OCI-LY1 (cell line): Measurements from ENCODE around the gene RER1.

Experiments
- H2AFZ ChIP-seq: fragments of 200-600 bp; sonication (generic), shearing (Covaris generic); 2 replicates; pipeline ENCODE4 v1.6.0; 2014; ENCODE audit warnings: antibody characterized with exemption, mild to moderate bottlenecking, low read length
- H3F3A ChIP-seq: fragments of 200-600 bp; sonication (generic), shearing (Covaris generic); 2 replicates; pipeline ENCODE4 v1.6.0; 2014; ENCODE audit warnings: mild to moderate bottlenecking, antibody characterized with exemption, low read length, moderate library complexity; ENCODE audit not compliant: insufficient read depth
- H3K27ac ChIP-seq: fragments of 200-600 bp; sonication (generic); 2 replicates; pipeline ENCODE4 v1.5.1; 2014; ENCODE audit warnings: low read length, mixed run types, mild to moderate bottlenecking, low read depth; ENCODE audit not compliant: poor library complexity, severe bottlenecking
- H3K27me3 ChIP-seq: fragments of 200-600 bp; sonication (generic); 2 replicates; pipeline ENCODE4 v1.6.0; 2014; ENCODE audit warnings: antibody characterized with exemption, mild to moderate bottlenecking, low read length, moderate library complexity; ENCODE audit not compliant: insufficient read depth
- H3K36me3 ChIP-seq: fragments of 200-600 bp; sonication (generic); 2 replicates; pipeline ENCODE4 v1.6.1; 2014; ENCODE audit warnings: mild to moderate bottlenecking, antibody characterized with exemption, low read length, moderate library complexity, mixed read lengths; ENCODE audit not compliant: insufficient read depth
- H3K4me1 ChIP-seq: fragments of 200-600 bp; sonication (generic); 2 replicates; pipeline ENCODE4 v1.5.1; 2014; ENCODE audit warnings: mild to moderate bottlenecking, low read length, moderate library complexity; ENCODE audit not compliant: insufficient read depth, severe bottlenecking
- H3K4me2 ChIP-seq: fragments of 200-600 bp; sonication (generic), shearing (Covaris generic); 2 replicates; pipeline ENCODE4 v1.6.1; 2014; ENCODE audit warnings: low read length
- H3K4me3 ChIP-seq: fragments of 200-600 bp; sonication (generic); 2 replicates; pipeline ENCODE4 v1.5.1; 2014; ENCODE audit warnings: low read length, low read depth, mild to moderate bottlenecking, mixed read lengths; ENCODE audit not compliant: poor library complexity, severe bottlenecking
- H3K79me2 ChIP-seq: fragments of 200-600 bp; shearing (Covaris generic); 2 replicates; pipeline ENCODE4 v1.6.1; 2016; ENCODE audit warnings: mixed run types, low read length, mixed read lengths; ENCODE audit not compliant: insufficient read depth
- H3K9ac ChIP-seq: fragments of 200-600 bp; sonication (generic), shearing (Covaris generic); 2 replicates; pipeline ENCODE4 v1.6.1; 2014; ENCODE audit warnings: mild to moderate bottlenecking, low read length, mixed read lengths
- H3K9me2 ChIP-seq: fragments of 200-600 bp; sonication (generic), shearing (Covaris generic); 2 replicates; pipeline ENCODE4 v1.6.1; 2014; ENCODE audit warnings: low read depth, mild to moderate bottlenecking, low read length, mixed read lengths
- H3K9me3 ChIP-seq: fragments of 200-600 bp; shearing (Covaris generic); 2 replicates; pipeline ENCODE4 v1.6.1; 2014; ENCODE audit warnings: low read length, mixed read lengths
- H4K20me1 ChIP-seq: fragments of 200-600 bp; sonication (generic), shearing (Covaris generic); 2 replicates; pipeline ENCODE4 v1.6.0; 2016; ENCODE audit warnings: mild to moderate bottlenecking, low read length; ENCODE audit not compliant: insufficient read depth
- EZH2 ChIP-seq: fragments of 200-600 bp; sonication (generic), shearing (Covaris generic); IDR thresholded peaks from 2 replicates; pipeline ENCODE4 v1.8.0; 2017; ENCODE audit warnings: borderline replicate concordance, mixed run types, mild to moderate bottlenecking, antibody characterized with exemption, low read length, moderate library complexity, mixed read lengths
- TF ChIP-seq, protein P1 (sequence below): fragments of 200-600 bp; sonication (generic), shearing (Covaris generic); IDR thresholded peaks from 2 replicates; pipeline ENCODE4 v1.5.1; 2017; ENCODE audit warnings: mild to moderate bottlenecking, antibody characterized with exemption, low read length, moderate library complexity, mixed read lengths

Gene RER1

DNA sequence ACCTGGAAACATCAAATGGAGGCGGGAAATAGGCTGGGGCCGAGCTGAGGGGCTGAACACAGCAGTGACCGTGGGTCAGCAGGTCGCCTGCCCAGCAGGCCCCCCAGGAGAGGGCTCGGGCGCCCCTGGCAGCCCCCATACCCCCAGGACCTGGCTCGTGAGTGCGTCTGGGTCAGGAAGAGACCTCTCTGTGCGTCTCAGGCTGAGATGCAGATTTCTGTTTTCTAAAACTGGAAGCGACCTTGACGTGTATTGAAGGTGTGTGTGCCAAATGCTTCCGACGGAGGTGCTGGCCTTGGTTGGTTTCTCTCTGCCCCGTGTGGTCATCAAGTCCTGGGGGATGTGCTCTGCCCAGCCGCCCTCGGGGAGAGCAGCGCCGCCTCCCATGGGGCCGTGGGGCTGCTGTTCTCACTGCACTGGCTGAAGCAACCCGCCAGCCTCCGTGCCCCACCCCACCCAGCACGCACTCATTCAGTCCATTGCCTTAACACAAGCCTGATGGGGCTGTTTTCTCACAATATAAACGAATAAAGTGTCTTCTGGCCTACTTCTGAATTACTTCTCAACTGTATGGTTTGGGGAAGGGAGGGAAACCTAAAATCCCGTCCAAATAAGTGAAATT is 13.4 kb downstream of the RER1 start:
- Histone ChIP-seq H3K4me1 (no peaks in the 10 kb centered on the region), H4K20me1 (no peaks in the 10 kb centered on the region), H3K36me3 (peaks cover 59% of the 10 kb centered on the region), H3K9me2 (no peaks in the 10 kb centered on the region), H3F3A (no peaks in the 10 kb centered on the region), H2AFZ (no peak overlapping the region), H3K4me3 (no peak overlapping the region), H3K27ac (no peak overlapping the region), H3K9me3 (no peaks in the 10 kb centered on the region), H3K9ac (no peak overlapping the region), H3K4me2 (no peak overlapping the region), H3K27me3 (no peaks in the 10 kb centered on the region), H3K79me2 (no peaks in the 10 kb centered on the region)
- TF ChIP-seq EZH2 = no peak
- TF ChIP-seq, protein P1, sequence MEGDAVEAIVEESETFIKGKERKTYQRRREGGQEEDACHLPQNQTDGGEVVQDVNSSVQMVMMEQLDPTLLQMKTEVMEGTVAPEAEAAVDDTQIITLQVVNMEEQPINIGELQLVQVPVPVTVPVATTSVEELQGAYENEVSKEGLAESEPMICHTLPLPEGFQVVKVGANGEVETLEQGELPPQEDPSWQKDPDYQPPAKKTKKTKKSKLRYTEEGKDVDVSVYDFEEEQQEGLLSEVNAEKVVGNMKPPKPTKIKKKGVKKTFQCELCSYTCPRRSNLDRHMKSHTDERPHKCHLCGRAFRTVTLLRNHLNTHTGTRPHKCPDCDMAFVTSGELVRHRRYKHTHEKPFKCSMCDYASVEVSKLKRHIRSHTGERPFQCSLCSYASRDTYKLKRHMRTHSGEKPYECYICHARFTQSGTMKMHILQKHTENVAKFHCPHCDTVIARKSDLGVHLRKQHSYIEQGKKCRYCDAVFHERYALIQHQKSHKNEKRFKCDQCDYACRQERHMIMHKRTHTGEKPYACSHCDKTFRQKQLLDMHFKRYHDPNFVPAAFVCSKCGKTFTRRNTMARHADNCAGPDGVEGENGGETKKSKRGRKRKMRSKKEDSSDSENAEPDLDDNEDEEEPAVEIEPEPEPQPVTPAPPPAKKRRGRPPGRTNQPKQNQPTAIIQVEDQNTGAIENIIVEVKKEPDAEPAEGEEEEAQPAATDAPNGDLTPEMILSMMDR = no peak

DNA sequence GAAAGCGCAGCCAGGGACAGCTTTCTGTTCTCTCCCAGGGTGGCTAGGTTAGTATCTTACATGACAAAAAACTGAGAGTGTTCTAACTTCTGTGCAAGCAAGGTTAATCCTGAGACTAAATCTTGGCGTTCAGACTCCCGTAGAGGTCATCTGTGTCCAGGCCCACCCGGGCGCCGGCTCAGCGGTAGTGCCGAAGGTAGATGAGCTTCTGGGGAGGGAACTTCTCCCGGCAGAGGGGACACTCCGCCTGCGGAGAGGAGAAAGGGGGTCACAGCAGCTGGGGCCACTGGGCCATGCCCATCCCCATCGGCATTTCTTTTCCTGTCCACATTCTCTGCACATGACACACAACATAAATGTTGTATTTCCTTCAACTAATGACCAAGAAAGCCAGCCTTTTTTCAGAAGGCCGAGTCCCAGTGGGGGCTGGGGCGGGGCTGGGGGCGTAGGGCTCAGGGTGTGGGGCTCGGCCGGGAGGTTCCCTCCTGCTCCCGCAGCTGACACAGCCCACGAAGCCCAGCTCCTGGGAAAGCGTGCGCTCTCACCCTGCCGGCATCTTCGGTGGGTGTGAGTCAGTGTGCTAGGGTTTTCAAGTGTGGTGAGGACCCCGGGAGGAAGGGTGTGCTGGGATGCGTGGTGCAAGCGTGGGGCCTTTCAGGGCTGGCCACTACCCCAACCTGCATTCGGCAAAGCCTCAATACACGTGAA is 14.1 kb downstream of the RER1 start:
- Histone ChIP-seq H3K27ac (no peak overlapping the region), H4K20me1 (no peaks in the 10 kb centered on the region), H3K9me2 (no peaks in the 10 kb centered on the region), H3K27me3 (no peaks in the 10 kb centered on the region), H3K36me3 (peaks cover 51% of the 10 kb centered on the region), H3K9me3 (no peaks in the 10 kb centered on the region), H2AFZ (no peak overlapping the region), H3K4me2 (no peak overlapping the region), H3K4me3 (no peak overlapping the region), H3F3A (no peaks in the 10 kb centered on the region), H3K9ac (no peak overlapping the region), H3K4me1 (peaks cover 4% of the 10 kb centered on the region), H3K79me2 (no peaks in the 10 kb centered on the region)
- TF ChIP-seq EZH2 = no peak
- TF ChIP-seq, protein P1 = no peak

DNA sequence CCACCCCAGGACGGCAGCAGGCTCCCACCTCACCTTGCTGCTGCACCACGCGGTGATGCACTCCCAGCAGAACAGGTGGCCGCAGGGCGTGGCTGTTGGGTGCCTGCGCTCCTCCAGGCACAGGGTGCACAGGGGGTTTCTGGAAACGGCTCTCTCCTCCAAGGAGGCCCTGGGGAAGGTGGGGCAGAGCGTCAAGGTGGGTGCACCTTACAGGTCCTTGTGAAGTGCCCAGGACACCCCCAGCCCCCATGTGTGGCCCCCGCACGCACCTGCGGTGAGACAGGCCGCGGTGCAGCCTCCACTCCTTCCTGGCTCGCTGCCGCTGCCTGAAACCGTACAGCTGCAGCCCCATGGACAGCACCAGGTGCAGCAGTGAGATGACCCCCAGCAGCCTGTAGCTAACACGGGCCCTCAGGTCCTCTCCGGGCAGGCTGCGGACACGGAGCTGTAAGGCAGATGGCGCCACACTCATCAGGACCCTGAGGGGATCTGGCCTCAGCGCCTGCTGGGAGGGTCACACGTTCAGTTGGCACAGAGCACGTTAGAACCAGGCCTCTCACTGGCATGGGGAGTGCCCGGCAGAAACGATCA is 14.9 kb downstream of the RER1 start:
- Histone ChIP-seq H3K79me2 (no peaks in the 10 kb centered on the region), H3K27ac (no peak overlapping the region), H3K36me3 (peaks cover 49% of the 10 kb centered on the region), H3K9ac (no peak overlapping the region), H3K9me2 (no peaks in the 10 kb centered on the region), H3K9me3 (no peaks in the 10 kb centered on the region), H3K27me3 (no peaks in the 10 kb centered on the region), H3K4me2 (no peak overlapping the region), H3K4me3 (no peak overlapping the region), H4K20me1 (no peaks in the 10 kb centered on the region), H2AFZ (no peak overlapping the region), H3F3A (no peaks in the 10 kb centered on the region), H3K4me1 (peaks cover 12% of the 10 kb centered on the region)
- no peak for TF ChIP-seq EZH2
- TF ChIP-seq, protein P1 = peak; percentile 28; the same call in 1 of the 2 replicates
